Stimulated activated CD8-positive, alpha-beta memory T cell treated with anti-CD3 and anti-CD28 coated beads, Interleukin-15, amount 100 ng/mL, for 4 hours (primary cell): Measurements from ENCODE around the gene DIPK1C.

ENCODE experiments used
- DNase-seq, 2 donors: peaks; one replicate each; pipeline ENCODE4 v3.0.0-alpha.2; 2020; ENCODE audit warnings: low read depth in 2 of 2

DIPK1C gene

DNA sequence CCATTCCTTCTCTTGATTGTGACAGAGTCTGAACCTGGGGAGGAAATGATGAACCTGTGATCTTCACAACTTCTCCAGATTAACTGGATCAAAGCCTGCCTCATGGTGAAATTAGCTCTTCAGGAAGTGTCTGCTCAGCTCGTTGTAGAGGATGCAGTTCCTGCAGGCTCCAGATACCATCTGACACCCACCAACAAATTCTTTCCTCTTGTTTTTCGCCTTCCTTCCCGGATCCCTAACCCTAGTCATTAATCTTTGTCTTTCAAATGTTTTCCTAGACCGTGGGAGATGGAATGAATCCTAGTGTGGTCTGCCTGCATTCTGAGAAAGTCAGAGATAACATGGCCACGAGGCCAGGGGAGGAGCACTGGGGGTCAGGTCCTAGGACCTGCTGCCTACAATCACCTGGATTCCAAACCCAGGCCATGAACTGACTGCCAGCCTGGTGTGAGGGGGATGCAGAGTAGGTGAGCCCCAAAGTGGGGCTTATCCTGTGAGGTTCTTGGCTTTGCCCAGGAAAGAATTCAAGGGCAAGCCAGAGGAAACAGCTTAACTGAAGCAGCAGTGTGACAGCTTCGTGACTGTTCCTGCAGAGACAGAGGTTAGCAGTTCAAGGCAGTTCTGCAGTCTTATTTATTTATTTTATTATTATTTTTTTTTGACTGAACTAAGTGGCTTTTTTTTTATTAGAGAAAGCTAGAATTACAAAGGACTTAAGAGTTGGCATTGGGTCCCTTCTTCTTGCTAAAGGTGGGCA is 67.8 kb downstream of the DIPK1C start:
- DNase-seq, result no peak

DNA sequence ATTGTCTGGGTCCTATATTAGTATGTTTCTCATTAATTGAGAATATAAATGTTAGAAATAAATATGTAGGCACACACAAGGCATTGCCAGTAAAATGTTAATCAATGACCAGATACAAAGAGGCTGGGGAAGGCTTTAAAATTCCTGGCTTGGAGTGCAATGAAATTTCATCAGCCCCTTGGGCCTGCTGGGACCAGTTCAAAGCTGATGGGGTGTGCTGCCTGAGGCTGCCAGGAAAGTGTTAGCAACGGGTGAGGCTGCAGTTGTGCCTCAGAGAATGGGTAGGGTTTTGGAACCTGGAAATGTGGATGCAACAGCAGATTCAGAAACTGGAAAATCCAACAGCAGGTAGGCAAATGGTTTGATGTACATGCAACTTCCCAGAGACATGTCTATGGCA is 68.9 kb downstream of the DIPK1C start:
- DNase-seq, result no peak

DNA sequence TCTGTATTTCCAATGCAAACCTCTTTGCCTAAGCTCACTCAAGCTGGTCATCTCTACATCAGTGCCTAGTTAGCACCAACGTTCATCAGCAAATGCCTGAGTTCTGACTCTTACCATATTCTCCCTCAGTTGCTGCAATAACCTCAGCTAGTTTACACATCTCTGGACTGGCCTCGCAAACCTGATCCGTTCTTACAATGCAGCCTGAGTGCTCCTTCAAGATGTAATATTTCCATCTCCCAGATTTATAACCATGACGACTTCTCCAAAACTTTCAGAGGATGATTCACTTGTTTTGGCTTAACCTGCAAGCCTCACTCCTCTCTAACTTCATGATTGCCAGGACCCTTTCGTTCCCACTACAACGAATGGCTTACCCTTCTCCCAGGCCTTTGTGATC is 69.7 kb downstream of the DIPK1C start:
- no peak for DNase-seq
